ENCODE measurements around the gene PLEKHM3.
A peak's percentile ranks its signal among the peaks of the same experiment; 100 is the strongest.

PLEKHM3 gene

GRCh38 chr2:207778298-207778882 is 246.9 kb downstream of the PLEKHM3 start:
- no peak for DNase-seq

- DNase-seq: no peak
Observed at GRCh38 chr2:207777124-207777523, 248.2 kb downstream of the PLEKHM3 start.

GRCh38 chr2:207775473-207775872 is 249.9 kb downstream of the PLEKHM3 start:
- DNase-seq: no peak

- DNase-seq: no peak
Observed at GRCh38 chr2:207772844-207773205, 252.5 kb downstream of the PLEKHM3 start.

- peak; percentile 49 for DNase-seq
Observed at GRCh38 chr2:207772081-207772843, 253.1 kb downstream of the PLEKHM3 start.

- no peak for DNase-seq
Observed at GRCh38 chr2:207771421-207771820, 253.9 kb downstream of the PLEKHM3 start.
